ENCODE results near the gene CSGALNACT2.
"Not testable (repeated sequence)": the region's sequence is repeated elsewhere in the genome, so short reads cannot be mapped to it uniquely, and the experiment has no call there.

The CSGALNACT2 gene

GRCh38 chr10:43145936-43146335 lies 7.7 kb downstream of the CSGALNACT2 start:
- not testable (repeated sequence) for DNase-seq

GRCh38 chr10:43151371-43151770 lies 13.1 kb downstream of the CSGALNACT2 start:
- DNase-seq: no peak

- no peak for DNase-seq
Observed at GRCh38 chr10:43153901-43154300, 15.7 kb downstream of the CSGALNACT2 start.

GRCh38 chr10:43155221-43155620 lies 17.0 kb downstream of the CSGALNACT2 start:
- DNase-seq: no peak

- DNase-seq: no peak
Observed at GRCh38 chr10:43155741-43156140, 17.5 kb downstream of the CSGALNACT2 start.

- no peak for DNase-seq
Observed at GRCh38 chr10:43156590-43157341, 18.5 kb downstream of the CSGALNACT2 start.

GRCh38 chr10:43158636-43159035 lies 20.4 kb downstream of the CSGALNACT2 start:
- DNase-seq: no peak

- DNase-seq: peak; percentile 59
Observed at GRCh38 chr10:43160046-43160920, 22.0 kb downstream of the CSGALNACT2 start.

- peak; percentile 59 for DNase-seq
Observed at GRCh38 chr10:43160921-43161255, 22.6 kb downstream of the CSGALNACT2 start.

GRCh38 chr10:43162604-43163003 lies 24.4 kb downstream of the CSGALNACT2 start:
- DNase-seq: no peak

GRCh38 chr10:43166207-43166879 lies 28.1 kb downstream of the CSGALNACT2 start:
- no peak for DNase-seq

- DNase-seq: no peak
Observed at GRCh38 chr10:43166880-43167497, 28.7 kb downstream of the CSGALNACT2 start.

- DNase-seq: no peak
Observed at GRCh38 chr10:43167498-43167889, 29.2 kb downstream of the CSGALNACT2 start.

GRCh38 chr10:43170491-43170890 lies 32.2 kb downstream of the CSGALNACT2 start:
- DNase-seq: peak; percentile 9

GRCh38 chr10:43172645-43173044 lies 34.4 kb downstream of the CSGALNACT2 start:
- DNase-seq: no peak

- no peak for DNase-seq
Observed at GRCh38 chr10:43173120-43173519, 34.9 kb downstream of the CSGALNACT2 start.

GRCh38 chr10:43174969-43175368 lies 36.7 kb downstream of the CSGALNACT2 start:
- DNase-seq: no peak

GRCh38 chr10:43176271-43176670 lies 38.0 kb downstream of the CSGALNACT2 start:
- DNase-seq: peak; percentile 74

- no peak for DNase-seq
Observed at GRCh38 chr10:43177595-43177994, 39.4 kb downstream of the CSGALNACT2 start.

GRCh38 chr10:43181146-43181545 lies 42.9 kb downstream of the CSGALNACT2 start:
- peak; percentile 30 for DNase-seq

GRCh38 chr10:43183764-43184163 lies 45.5 kb downstream of the CSGALNACT2 start:
- not testable (repeated sequence) for DNase-seq

- DNase-seq: no peak
Observed at GRCh38 chr10:43186150-43186549, 47.9 kb downstream of the CSGALNACT2 start.

GRCh38 chr10:43187213-43187612 lies 49.0 kb downstream of the CSGALNACT2 start:
- DNase-seq: no peak
